NCI-H82 treated with DMSO at 0.1 percent for 48 hours (cell line): ENCODE data around the gene PCAT7.
"Not testable (repeated sequence)": the region's sequence is repeated elsewhere in the genome, so short reads cannot be mapped to it uniquely, and the experiment has no call there.

Source experiments
- DNase-seq: peaks from one replicate; lab custom pipeline; 2025; ENCODE audit not compliant: unreplicated experiment; lab: John Stamatoyannopoulos, UW

The PCAT7 gene

GRCh38 chr9:94554439-94555331 is at the start of gene PCAT7:
TSS of gene PCAT7 (plus strand) at chr9:94555083.
- DNase-seq: peak; percentile 68

- not testable (repeated sequence) for DNase-seq
Observed at GRCh38 chr9:94506370-94506769, 48.5 kb upstream of the PCAT7 start.

- DNase-seq: no peak
Observed at GRCh38 chr9:94507531-94508258, 47.2 kb upstream of the PCAT7 start.

- DNase-seq: no peak
Observed at GRCh38 chr9:94511134-94511954, 43.5 kb upstream of the PCAT7 start.

GRCh38 chr9:94511955-94512265 is 43.0 kb upstream of the PCAT7 start:
- no peak for DNase-seq

GRCh38 chr9:94514722-94515121 is 40.2 kb upstream of the PCAT7 start:
- DNase-seq: no peak

GRCh38 chr9:94517254-94517653 is 37.6 kb upstream of the PCAT7 start:
- no peak for DNase-seq

GRCh38 chr9:94525396-94526035 is 29.4 kb upstream of the PCAT7 start:
- DNase-seq: no peak

- DNase-seq: no peak
Observed at GRCh38 chr9:94526271-94526670, 28.6 kb upstream of the PCAT7 start.

- DNase-seq: no peak
Observed at GRCh38 chr9:94526951-94527350, 27.9 kb upstream of the PCAT7 start.

- DNase-seq: no peak
Observed at GRCh38 chr9:94528886-94529285, 26.0 kb upstream of the PCAT7 start.

- no peak for DNase-seq
Observed at GRCh38 chr9:94533155-94533554, 21.7 kb upstream of the PCAT7 start.

GRCh38 chr9:94533601-94534000 is 21.3 kb upstream of the PCAT7 start:
- no peak for DNase-seq

- DNase-seq: no peak
Observed at GRCh38 chr9:94534901-94535300, 20.0 kb upstream of the PCAT7 start.

GRCh38 chr9:94538908-94539307 is 16.0 kb upstream of the PCAT7 start:
- no peak for DNase-seq

- not testable (repeated sequence) for DNase-seq
Observed at GRCh38 chr9:94544335-94544734, 10.5 kb upstream of the PCAT7 start.

GRCh38 chr9:94545940-94546339 is 8.9 kb upstream of the PCAT7 start:
- DNase-seq: no peak

GRCh38 chr9:94553029-94553938 is 1.6 kb upstream of the PCAT7 start:
- DNase-seq: no peak

GRCh38 chr9:94554078-94554438 is 825 bp upstream of the PCAT7 start:
- DNase-seq: no peak

- no peak for DNase-seq
Observed at GRCh38 chr9:94557376-94557775, 2.5 kb downstream of the PCAT7 start.
